ENCODE measurements around the gene NDUFB4. TPM values are rescaled to one million over a fixed set of nuclear protein-coding genes. Genes with fewer than 3 reads are reported as not detected.
A peak's percentile ranks its signal among the peaks of the same experiment; 100 is the strongest.

NDUFB4 gene
- total RNA-seq, 2 experiments from 2014 or later = 81.3 to 84.0 TPM

DNA sequence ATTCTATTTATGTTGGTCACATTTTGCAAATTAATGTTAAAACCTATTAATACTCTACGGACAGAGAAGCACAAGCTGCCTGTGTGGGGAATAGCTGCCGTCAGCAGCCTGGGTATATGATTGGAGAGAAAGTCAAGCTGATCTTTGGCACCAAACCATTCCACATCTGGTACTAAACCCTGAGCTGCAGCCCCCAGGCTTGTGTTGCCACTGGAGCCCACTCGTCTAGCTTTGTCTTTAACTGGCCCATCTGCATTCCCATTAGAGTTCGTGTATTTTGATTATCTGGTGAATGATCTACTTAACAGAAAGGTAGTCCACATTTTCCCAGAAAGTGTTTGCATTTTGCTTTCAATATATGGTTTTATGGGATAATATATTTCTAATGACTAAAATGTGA, 5.4 kb downstream of the NDUFB4 start:
- H3K9me3 ChIP-seq (ENCODE audit: control insufficient read depth in 1 of 2, insufficient read depth in 1 of 2, low read length in 2 of 2) = no peaks in the 10 kb centered on the region
- ChIA-PET CTCF (no interaction called here), POLR2A (no interaction called here)
- Mint-ChIP-seq H3K36me3 (ENCODE audit: low read depth) (peaks cover 43% of the 10 kb centered on the region), H3K4me1 (ENCODE audit: low read depth) (no peaks in the 10 kb centered on the region), H3K9me3 (no peaks in the 10 kb centered on the region), H3K27me3 (no peaks in the 10 kb centered on the region), H3K27ac (peak overlapping the region; percentile 18), H3K4me3 (no peak overlapping the region)
- no peaks in the 10 kb centered on the region for H3K27me3 ChIP-seq (ENCODE audit: control insufficient read depth in 1 of 2, insufficient read depth in 2 of 2, low read length in 2 of 2)
- intact Hi-C loops (cut with DNase I, micrococcal nuclease) = no loop called here
- no peak for DNase-seq
- peaks cover 14% of the 10 kb centered on the region for H3K4me1 ChIP-seq (ENCODE audit: insufficient read depth, low read length)
- H3K4me3 ChIP-seq (ENCODE audit: low read length) = no peak overlapping the region
- TF ChIP-seq, protein P1, sequence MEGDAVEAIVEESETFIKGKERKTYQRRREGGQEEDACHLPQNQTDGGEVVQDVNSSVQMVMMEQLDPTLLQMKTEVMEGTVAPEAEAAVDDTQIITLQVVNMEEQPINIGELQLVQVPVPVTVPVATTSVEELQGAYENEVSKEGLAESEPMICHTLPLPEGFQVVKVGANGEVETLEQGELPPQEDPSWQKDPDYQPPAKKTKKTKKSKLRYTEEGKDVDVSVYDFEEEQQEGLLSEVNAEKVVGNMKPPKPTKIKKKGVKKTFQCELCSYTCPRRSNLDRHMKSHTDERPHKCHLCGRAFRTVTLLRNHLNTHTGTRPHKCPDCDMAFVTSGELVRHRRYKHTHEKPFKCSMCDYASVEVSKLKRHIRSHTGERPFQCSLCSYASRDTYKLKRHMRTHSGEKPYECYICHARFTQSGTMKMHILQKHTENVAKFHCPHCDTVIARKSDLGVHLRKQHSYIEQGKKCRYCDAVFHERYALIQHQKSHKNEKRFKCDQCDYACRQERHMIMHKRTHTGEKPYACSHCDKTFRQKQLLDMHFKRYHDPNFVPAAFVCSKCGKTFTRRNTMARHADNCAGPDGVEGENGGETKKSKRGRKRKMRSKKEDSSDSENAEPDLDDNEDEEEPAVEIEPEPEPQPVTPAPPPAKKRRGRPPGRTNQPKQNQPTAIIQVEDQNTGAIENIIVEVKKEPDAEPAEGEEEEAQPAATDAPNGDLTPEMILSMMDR (IDR thresholded peaks at IDR 0.05) = no peak
- no peak overlapping the region for H3K27ac ChIP-seq (ENCODE audit: low read depth in 1 of 2, low read length in 2 of 2)
- ATAC-seq (ENCODE audit: poor library complexity) = no peak
- peaks cover 41% of the 10 kb centered on the region for H3K36me3 ChIP-seq (ENCODE audit: insufficient read depth, low read length)

DNA sequence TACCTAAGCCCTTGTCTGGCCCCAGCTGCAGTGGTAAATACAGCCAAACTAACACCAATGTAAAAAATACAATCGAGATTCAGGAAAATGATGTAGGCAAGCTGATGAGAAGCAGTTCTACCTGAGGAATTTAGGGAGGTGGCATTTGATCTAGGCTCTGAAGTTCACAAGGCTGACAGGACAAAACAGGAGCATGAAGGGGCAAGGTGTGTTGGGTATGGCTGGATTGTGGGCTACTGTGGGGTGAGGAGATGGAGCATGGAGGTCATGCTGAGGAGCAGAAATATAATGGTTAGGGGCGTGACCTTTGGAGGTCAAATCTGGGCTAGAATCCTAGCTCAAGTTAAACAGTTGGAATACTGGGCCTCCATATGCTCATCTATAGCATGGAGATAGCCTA, 6.5 kb downstream of the NDUFB4 start:
- CTCF ChIA-PET = no interaction called here
- H3K4me3 Mint-ChIP-seq = no peak overlapping the region
- peaks cover 41% of the 10 kb centered on the region for H3K36me3 ChIP-seq (ENCODE audit: insufficient read depth, low read length)
- DNase-seq (no peak), ATAC-seq (ENCODE audit: poor library complexity) (no peak)
- H3K36me3 Mint-ChIP-seq (ENCODE audit: low read depth) = peaks cover 34% of the 10 kb centered on the region
- H3K27ac Mint-ChIP-seq = peak overlapping the region; percentile 38
- H3K27me3 ChIP-seq (ENCODE audit: control insufficient read depth in 1 of 2, insufficient read depth in 2 of 2, low read length in 2 of 2) = no peaks in the 10 kb centered on the region
- POLR2A ChIA-PET = no interaction called here
- H3K27me3 Mint-ChIP-seq = no peaks in the 10 kb centered on the region
- intact Hi-C loops (cut with DNase I, micrococcal nuclease) = no loop called here
- H3K4me1 ChIP-seq (ENCODE audit: insufficient read depth, low read length) = peaks cover 14% of the 10 kb centered on the region
- TF ChIP-seq, protein P1 (IDR thresholded peaks at IDR 0.05) = no peak
- H3K9me3 ChIP-seq (ENCODE audit: control insufficient read depth in 1 of 2, insufficient read depth in 1 of 2, low read length in 2 of 2) = no peaks in the 10 kb centered on the region
- H3K4me1 Mint-ChIP-seq (ENCODE audit: low read depth) = no peaks in the 10 kb centered on the region
- H3K9me3 Mint-ChIP-seq = no peaks in the 10 kb centered on the region
- H3K4me3 ChIP-seq (ENCODE audit: low read length) = no peak overlapping the region
- H3K27ac ChIP-seq (ENCODE audit: low read depth in 1 of 2, low read length in 2 of 2) = no peak overlapping the region

DNA sequence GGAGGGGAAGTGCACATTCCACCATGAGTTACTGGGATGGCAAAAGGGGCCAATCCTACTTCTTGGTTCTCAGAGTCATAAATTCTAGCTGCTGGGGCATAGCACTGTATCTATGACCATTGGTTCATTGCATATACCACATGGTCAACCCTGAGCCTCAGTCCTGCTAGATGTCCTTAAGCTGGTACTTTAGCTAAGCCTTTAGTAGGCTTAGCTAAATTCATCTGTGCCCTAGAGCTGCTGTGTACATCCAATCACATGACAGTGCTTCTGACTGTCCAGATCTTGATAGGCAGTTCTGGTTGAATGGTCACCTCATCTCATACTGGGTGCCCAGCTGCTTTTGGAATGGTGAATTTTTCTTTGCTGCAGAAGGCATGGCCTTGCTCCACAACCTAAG, 8.2 kb downstream of the NDUFB4 start:
- H3K27ac Mint-ChIP-seq = no peak overlapping the region
- H3K4me3 Mint-ChIP-seq = no peak overlapping the region
- TF ChIP-seq, protein P1 (IDR thresholded peaks at IDR 0.05) = no peak
- no peaks in the 10 kb centered on the region for H3K9me3 ChIP-seq (ENCODE audit: control insufficient read depth in 1 of 2, insufficient read depth in 1 of 2, low read length in 2 of 2)
- peaks cover 3% of the 10 kb centered on the region for H3K27me3 Mint-ChIP-seq
- H3K4me1 ChIP-seq (ENCODE audit: insufficient read depth, low read length) = peaks cover 2% of the 10 kb centered on the region
- H3K4me1 Mint-ChIP-seq (ENCODE audit: low read depth) = no peaks in the 10 kb centered on the region
- POLR2A ChIA-PET = no interaction called here
- no peaks in the 10 kb centered on the region for H3K9me3 Mint-ChIP-seq
- no peak overlapping the region for H3K27ac ChIP-seq (ENCODE audit: low read depth in 1 of 2, low read length in 2 of 2)
- CTCF ChIA-PET = interaction anchor here (1.4 kb wide), 1 partner anchor 45 kb away, joined by 4 read pairs; no protein-coding TSS in a partner anchor
- ATAC-seq (ENCODE audit: poor library complexity) (no peak), DNase-seq (no peak)
- no peaks in the 10 kb centered on the region for H3K27me3 ChIP-seq (ENCODE audit: control insufficient read depth in 1 of 2, insufficient read depth in 2 of 2, low read length in 2 of 2)
- intact Hi-C loops (cut with DNase I, micrococcal nuclease) = no loop called here
- H3K36me3 ChIP-seq (ENCODE audit: insufficient read depth, low read length) = peaks cover 25% of the 10 kb centered on the region
- H3K36me3 Mint-ChIP-seq (ENCODE audit: low read depth) = peaks cover 34% of the 10 kb centered on the region
- H3K4me3 ChIP-seq (ENCODE audit: low read length) = no peak overlapping the region
